Right lobe of liver (tissue), 6 donors: ENCODE results near the gene IL4I1. TPM values are rescaled to one million over a fixed set of nuclear protein-coding genes. Genes with fewer than 3 reads are reported as not detected.
A peak's percentile ranks its signal among the peaks of the same experiment; 100 is the strongest.

Experiments used
- ATAC-seq, 4 donors: fragments of 200-7000 bp; cut with Tn5 transposase; one replicate each; pipeline ENCODE4 v1.9.1; 2020; ENCODE audit warnings: mild to moderate bottlenecking in 4 of 4, moderate library complexity in 4 of 4
- DNase-seq, 3 donors: peaks; one replicate each; pipeline ENCODE4 v3.0.0-alpha.2; 2020
- H3K27ac ChIP-seq, 3 donors: fragments of 200-600 bp; one replicate each; pipeline ENCODE4 v1.8.0; 2022
- H3K27me3 ChIP-seq, 2 donors: fragments of 200-600 bp; one replicate each; pipeline ENCODE4 v1.8.0; 2022
- H3K36me3 ChIP-seq, 4 donors: fragments of 200-600 bp; sonication (generic) in 1 of 4; one replicate each; pipeline versions ENCODE4 v1.5.1 to v1.8.0; 2017 to 2022; ENCODE audit warnings: control low read depth in 1 of 4
- H3K4me1 ChIP-seq, 4 donors: fragments of 200-600 bp; sonication (generic) in 1 of 4; one replicate each; pipeline versions ENCODE4 v1.5.1 to v1.8.0; 2017 to 2022; ENCODE audit warnings: control low read depth in 1 of 4
- H3K4me3 ChIP-seq, 3 donors: fragments of 200-600 bp; one replicate each; pipeline ENCODE4 v1.8.0; 2022
- H3K9me3 ChIP-seq, 4 donors: fragments of 200-600 bp; sonication (generic) in 1 of 4; one replicate each; pipeline versions ENCODE4 v1.5.1 to v1.8.0; 2017 to 2022; ENCODE audit warnings: control low read depth in 1 of 4
- POLR2A ChIP-seq: fragments of 450-650 bp; IDR thresholded peaks from one replicate; pipeline ENCODE4 v1.6.1; 2017; ENCODE audit warnings: antibody characterized with exemption, mild to moderate bottlenecking
- WGBS: methylation state at CpG from one replicate; pipeline ENCODE4 v1.1.6; 2018; ENCODE audit warnings: low coverage, low lambda C conversion rate; ENCODE audit not compliant: insufficient coverage; ENCODE audit errors: missing lambda C conversion rate; 5-methylcytosine and 5-hydroxymethylcytosine counted together
- intact Hi-C, 2 donors: fragments of 100-400 bp; cut with DNase I; formaldehyde crosslinking; loops; one replicate each; pipeline versions ENCODE4 v1.11.2 to v1.14.1; 2022
- total RNA-seq, 6 experiments: library from RNA; depleted of rRNA in 2 of 6; stranded (reverse); fragments of >200 nt in 2 of 6; fragmentation: NEBNext Ultra II Directional in 3 of 6; extraction: Animal tissue kit (Norgen Biotek cat#: 25700) in 3 of 6; gene quantifications; one replicate each; pipeline versions ENCODE4 v1.1.0 to v1.2.4, GENCODE V29; 2016 to 2023
- TF ChIP-seq, protein P1 (sequence below), 4 donors: fragments of 200-600 bp in 3 of 4; fragments of 450-650 bp in 1 of 4; IDR thresholded peaks; one replicate each; pipeline versions ENCODE4 v1.5.1 to v1.8.0; 2016 to 2022; ENCODE audit warnings: antibody characterized with exemption in 4 of 4, mild to moderate bottlenecking in 2 of 4
- donor health status: DM: no; HTN: yes; CAD: no.
- donor health status: DM: no; HTN: no; CAD: no.
- donor health status: DM: no; HTN: no; CAD: no.
- donor health status: DM: no; HTN: yes; CAD: no.
- donor health status: DM: no; HTN: yes; CAD: no.

Gene IL4I1
- total RNA-seq, 6 experiments from 2014 or later: 0.56 to 4.2 (median 1.0) TPM; not detected in 3

DNA sequence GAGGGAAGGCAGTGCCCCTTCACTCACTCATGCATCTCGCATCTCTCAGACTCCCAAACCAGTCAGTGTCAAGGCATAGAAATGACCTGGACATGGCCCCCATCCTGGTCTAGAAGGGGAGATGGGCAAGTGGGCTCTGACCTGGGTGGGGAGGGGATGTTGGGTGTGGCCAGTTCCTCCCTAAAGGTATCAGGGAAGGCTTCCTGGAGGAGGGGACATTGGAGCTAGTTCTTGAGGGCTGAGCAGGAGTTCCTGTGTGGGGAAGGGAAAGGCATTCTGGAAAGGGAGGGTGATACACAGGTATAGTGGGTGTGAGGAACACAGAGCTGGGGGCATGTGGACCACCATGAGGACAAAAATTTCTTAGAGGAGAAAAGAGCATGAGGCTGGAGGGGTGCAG is 4.0 kb downstream of the IL4I1 start:
- H3K36me3 ChIP-seq: no peaks in the 10 kb centered on the region
- DNase-seq (no peak), ATAC-seq (no peak)
- no peak for TF ChIP-seq POLR2A
- TF ChIP-seq, protein P1, sequence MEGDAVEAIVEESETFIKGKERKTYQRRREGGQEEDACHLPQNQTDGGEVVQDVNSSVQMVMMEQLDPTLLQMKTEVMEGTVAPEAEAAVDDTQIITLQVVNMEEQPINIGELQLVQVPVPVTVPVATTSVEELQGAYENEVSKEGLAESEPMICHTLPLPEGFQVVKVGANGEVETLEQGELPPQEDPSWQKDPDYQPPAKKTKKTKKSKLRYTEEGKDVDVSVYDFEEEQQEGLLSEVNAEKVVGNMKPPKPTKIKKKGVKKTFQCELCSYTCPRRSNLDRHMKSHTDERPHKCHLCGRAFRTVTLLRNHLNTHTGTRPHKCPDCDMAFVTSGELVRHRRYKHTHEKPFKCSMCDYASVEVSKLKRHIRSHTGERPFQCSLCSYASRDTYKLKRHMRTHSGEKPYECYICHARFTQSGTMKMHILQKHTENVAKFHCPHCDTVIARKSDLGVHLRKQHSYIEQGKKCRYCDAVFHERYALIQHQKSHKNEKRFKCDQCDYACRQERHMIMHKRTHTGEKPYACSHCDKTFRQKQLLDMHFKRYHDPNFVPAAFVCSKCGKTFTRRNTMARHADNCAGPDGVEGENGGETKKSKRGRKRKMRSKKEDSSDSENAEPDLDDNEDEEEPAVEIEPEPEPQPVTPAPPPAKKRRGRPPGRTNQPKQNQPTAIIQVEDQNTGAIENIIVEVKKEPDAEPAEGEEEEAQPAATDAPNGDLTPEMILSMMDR (IDR thresholded peaks at IDR 0.05): no peak
- no peaks in the 10 kb centered on the region for H3K27me3 ChIP-seq
- H3K4me3 ChIP-seq: no peak overlapping the region
- intact Hi-C loops: no loop called here
- no CpG with 5 or more reads among the region's 1 CpG for WGBS
- H3K4me1 ChIP-seq: peaks cover 0 to 7% (median 0%) of the 10 kb centered on the region in 4 donors
- no peak overlapping the region for H3K27ac ChIP-seq
- no peaks in the 10 kb centered on the region for H3K9me3 ChIP-seq

DNA sequence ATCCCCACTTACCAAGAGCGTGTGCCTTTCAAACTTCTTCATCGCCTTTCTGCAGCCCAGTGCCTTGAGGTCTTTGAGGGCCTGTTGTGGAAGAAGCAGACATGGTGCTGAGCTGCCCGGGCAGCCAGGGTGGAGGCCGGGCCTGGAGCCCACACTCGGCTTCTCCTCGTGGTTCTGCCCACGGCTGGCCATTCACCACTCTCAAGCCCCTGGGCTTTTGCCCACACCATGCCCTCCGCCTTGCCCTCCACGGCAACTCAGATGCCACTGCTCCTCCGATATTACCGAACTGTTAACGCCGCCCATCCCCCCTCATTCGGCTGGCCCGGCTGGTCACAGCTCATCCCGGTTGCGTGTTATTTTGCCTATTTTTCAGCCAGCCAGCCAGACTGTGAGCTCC is 5.3 kb downstream of the IL4I1 start:
- Histone ChIP-seq H3K4me1 (peaks cover 0 to 7% (median 0%) of the 10 kb centered on the region in 4 donors), H3K9me3 (no peaks in the 10 kb centered on the region), H3K36me3 (no peaks in the 10 kb centered on the region), H3K27me3 (no peaks in the 10 kb centered on the region), H3K27ac (no peak overlapping the region), H3K4me3 (no peak overlapping the region)
- ATAC-seq (no peak), DNase-seq (no peak)
- intact Hi-C loops: no loop called here
- TF ChIP-seq, protein P1 (IDR thresholded peaks at IDR 0.05): no peak
- TF ChIP-seq POLR2A: no peak
- WGBS: 91% methylated on average over 10 of the region's 17 CpGs

DNA sequence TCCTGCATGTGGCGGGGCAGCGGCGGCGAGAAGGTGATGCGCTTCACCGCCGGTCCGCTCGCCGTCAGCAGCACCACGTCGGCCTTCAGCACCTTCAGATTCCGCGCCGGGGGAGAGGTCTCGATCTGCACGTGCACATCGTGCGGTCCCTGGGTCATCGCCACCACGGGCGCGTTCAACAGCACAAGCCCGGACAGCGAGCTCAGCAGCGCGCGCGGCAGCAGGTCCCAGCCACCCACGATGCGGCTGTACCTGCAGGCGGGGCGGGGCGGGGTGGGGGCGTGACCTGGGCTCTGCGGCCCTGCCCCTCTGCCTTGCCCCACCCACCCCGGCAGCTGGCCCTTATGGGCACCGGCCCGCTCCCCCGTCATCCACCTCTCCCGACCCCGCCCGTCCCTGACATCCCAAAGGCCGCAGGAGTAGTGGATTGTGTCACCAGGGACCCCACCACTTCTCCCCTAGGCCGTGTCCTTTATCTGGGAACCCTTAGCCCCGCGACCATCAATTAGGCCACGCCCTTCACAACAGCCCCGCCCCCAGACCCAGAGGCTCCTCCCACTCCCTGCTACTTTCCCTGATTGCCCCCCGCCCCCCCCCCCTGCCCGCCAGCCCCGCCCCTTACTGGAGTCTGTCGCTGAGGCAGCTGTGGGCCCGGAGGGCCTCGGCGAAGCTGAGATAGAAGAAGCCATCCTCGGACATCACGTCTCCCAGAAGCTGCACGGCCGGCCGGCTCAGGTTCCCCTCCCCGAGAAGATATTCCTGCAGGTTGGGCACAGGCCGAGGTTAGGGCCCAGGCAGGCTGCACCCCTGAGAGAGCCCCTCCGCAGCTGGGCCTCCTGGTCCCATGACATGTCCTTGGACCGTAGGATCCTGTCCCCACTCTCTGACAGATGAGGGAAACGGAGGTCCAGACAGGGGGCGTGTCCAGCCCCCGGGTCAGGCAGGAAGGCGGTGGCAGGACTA is 6.1 kb downstream of the IL4I1 start:
- H3K27ac ChIP-seq: no peak overlapping the region
- TF ChIP-seq, protein P1 (IDR thresholded peaks at IDR 0.05): peak in 1 of 4 donors; percentile 2
- no peak for TF ChIP-seq POLR2A
- no peaks in the 10 kb centered on the region for H3K27me3 ChIP-seq
- peak; percentile 39 to 56 (median 48) for ATAC-seq
- DNase-seq: peak in 2 of 3 donors; percentile 21 to 50
- H3K4me3 ChIP-seq: no peak overlapping the region
- 25% methylated on average over 14 of the region's 69 CpGs for WGBS
- intact Hi-C loops: no loop called here
- H3K4me1 ChIP-seq: peaks cover 0 to 7% (median 0%) of the 10 kb centered on the region in 4 donors
- no peaks in the 10 kb centered on the region for H3K9me3 ChIP-seq
- H3K36me3 ChIP-seq: peaks cover 0 to 4% (median 0%) of the 10 kb centered on the region in 4 donors

DNA sequence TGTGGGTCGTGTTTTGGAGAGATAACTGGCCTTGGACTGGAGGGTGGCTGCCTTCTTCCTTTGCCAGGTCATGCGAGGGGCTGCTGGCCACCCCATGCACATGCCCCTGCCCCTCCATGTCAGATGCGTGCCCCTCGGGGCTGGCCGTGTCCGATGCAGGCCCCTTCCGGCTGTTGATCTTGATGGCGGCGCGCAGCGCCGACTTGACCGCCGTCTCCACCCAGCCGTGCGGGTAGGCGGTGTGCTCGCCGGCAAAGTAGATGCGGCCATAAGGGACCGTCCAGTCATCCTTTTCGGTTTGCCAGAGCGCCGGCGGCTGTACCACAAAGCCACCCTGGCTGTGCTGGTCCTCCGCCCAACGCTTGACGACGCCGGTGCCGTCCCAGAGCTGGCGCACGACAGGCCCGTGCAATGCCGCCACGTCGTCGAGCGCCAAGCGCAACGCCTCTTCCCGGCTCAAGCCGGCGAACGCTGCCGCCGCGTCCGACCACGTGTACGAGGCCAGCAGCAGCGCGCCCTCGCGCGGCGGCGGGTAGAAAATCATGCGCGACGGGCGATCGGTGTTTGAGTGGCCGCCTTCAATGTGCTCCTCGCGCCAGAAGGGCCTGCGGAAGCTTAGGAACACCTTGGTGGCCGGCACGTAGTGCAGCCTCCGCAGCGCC is 6.9 kb downstream of the IL4I1 start:
- Histone ChIP-seq H3K36me3 (peaks cover 0 to 13% (median 2%) of the 10 kb centered on the region in 4 donors), H3K4me1 (peaks cover 0 to 7% (median 0%) of the 10 kb centered on the region in 4 donors), H3K27ac (no peak overlapping the region), H3K9me3 (no peaks in the 10 kb centered on the region), H3K4me3 (no peak overlapping the region), H3K27me3 (no peaks in the 10 kb centered on the region)
- WGBS: 86% methylated on average over 12 of the region's 71 CpGs
- intact Hi-C loops: no loop called here
- no peak for TF ChIP-seq POLR2A
- TF ChIP-seq, protein P1 (IDR thresholded peaks at IDR 0.05): peak; percentile 34 to 80 (median 58)
- ATAC-seq (peak; percentile 50 to 81 (median 59)), DNase-seq (peak; percentile 59 to 80 (median 66))
